T-helper 2 cell treated with Interferon-gamma antibody and Interleukin-4, amounts not matched to agents 100 ng/mL and 5 ng/mL, for 36 hours (primary cell): ENCODE results near the gene ZNF280A. TPM values are rescaled to one million over a fixed set of nuclear protein-coding genes. Genes with fewer than 3 reads are reported as not detected.
"Not testable (repeated sequence)": the region's sequence is repeated elsewhere in the genome, so short reads cannot be mapped to it uniquely, and the experiment has no call there.

Experiments
- intact Hi-C: fragments of 100-400 bp; cut with micrococcal nuclease; formaldehyde crosslinking; loops from one replicate; pipeline ENCODE4 v1.15.1; 2023
- total RNA-seq: library from RNA; stranded (reverse); gene quantifications from 2 replicates; pipeline ENCODE4 v1.2.3, GENCODE V29; 2022

ZNF280A gene
- total RNA-seq, 1 donor from 2014 or later = not detected

- intact Hi-C loops = not testable (repeated sequence)
These were observed 49.0 kb downstream of the ZNF280A start for GRCh38 chr22:22471104-22471503.

DNA sequence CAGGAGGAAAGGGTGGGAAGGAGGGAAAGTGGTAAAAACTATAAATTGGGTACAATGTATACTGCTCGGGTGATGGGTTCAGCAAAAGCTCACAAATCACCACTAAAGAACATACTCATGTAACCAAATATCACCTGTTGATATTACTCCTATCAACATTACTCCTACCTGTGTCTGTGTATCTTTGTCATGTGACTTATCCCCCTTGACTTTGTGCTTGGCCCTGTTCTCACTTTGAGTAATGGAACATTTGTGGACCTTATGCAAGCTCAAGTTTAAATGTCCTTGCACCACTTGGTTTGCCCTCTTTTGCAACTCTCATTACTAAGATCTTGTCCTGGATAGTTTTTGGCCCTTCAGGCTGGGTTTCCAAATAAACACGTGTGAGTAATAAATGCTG lies 50.5 kb downstream of the ZNF280A start:
- intact Hi-C loops = no loop called here

- intact Hi-C loops = not testable (repeated sequence)
These were observed 51.1 kb downstream of the ZNF280A start for GRCh38 chr22:22468794-22469469.

- intact Hi-C loops = no loop called here
These were observed 53.0 kb downstream of the ZNF280A start for GRCh38 chr22:22467112-22467511.

- intact Hi-C loops = no loop called here
These were observed 54.3 kb downstream of the ZNF280A start for GRCh38 chr22:22465782-22466181.

GRCh38 chr22:22465094-22465602 lies 54.9 kb downstream of the ZNF280A start:
- intact Hi-C loops = no loop called here

DNA sequence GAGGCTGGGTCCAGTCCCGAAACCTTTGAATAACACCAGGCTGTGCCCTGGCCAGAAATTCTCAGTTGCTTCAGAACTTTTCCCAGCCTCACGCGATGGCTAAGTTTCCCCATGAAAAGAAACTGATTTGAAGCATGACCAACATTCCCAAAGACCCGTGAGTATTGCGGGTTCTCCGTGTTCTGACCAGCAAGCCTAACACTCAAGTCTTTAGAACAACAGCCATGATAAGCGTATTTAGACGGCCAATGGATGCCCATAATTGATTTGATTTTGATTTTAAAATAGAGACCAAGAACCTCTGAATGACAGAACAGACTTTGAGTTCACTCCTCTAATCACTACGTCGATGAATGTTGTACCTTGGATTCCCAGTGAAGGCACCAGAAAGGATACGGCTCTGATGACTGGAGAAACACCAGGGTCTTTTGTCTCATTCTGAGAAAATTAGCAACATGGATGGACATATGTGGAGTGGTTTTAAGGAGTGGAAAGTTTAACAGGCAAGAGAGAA lies 55.5 kb downstream of the ZNF280A start:
- intact Hi-C loops = loop anchor here (5.0 kb wide), 1 partner anchor 128 kb away; no protein-coding TSS in a partner anchor

GRCh38 chr22:22463855-22464540 lies 56.1 kb downstream of the ZNF280A start:
- intact Hi-C loops = loop anchor here (5.0 kb wide), 1 partner anchor 128 kb away; no protein-coding TSS in a partner anchor

Other genes with a start within 250 kb of the ZNF280A start
- 3.1 and 3.3 TPM in 2 replicates for gene ZNF280B, start 11.5 kb downstream of the ZNF280A start, total RNA-seq
- not detected in 2 replicates for gene PRAME, start 39.0 kb upstream of the ZNF280A start, total RNA-seq
- gene GGTLC2, start 124.3 kb upstream of the ZNF280A start, total RNA-seq = not detected in 2 replicates